Lower leg skin (tissue), 4 donors: ENCODE data around the gene OTUD3. TPM values are rescaled to one million over a fixed set of nuclear protein-coding genes. Genes with fewer than 3 reads are reported as not detected.
A peak's percentile ranks its signal among the peaks of the same experiment; 100 is the strongest.

Source experiments
- DNase-seq, 2 donors: peaks; one replicate each; pipeline ENCODE4 v3.0.0-alpha.2; 2019; ENCODE audit warnings: low spot score in 2 of 2
- H3K4me3 ChIP-seq: fragments of 200-600 bp; sonication (generic); 2 replicates; pipeline ENCODE4 v1.5.1; 2017; ENCODE audit warnings: mild to moderate bottlenecking, low read depth; ENCODE audit not compliant: poor library complexity, severe bottlenecking
- POLR2A ChIP-seq, 2 donors: fragments of 450-650 bp; IDR thresholded peaks; one replicate each; pipeline ENCODE4 v1.6.1; 2016 to 2017; ENCODE audit warnings: antibody characterized with exemption in 2 of 2, mild to moderate bottlenecking in 1 of 2, moderate library complexity in 1 of 2
- WGBS, 2 donors: methylation state at CpG; one replicate each; pipeline ENCODE4 v1.1.5; 2018; 5-methylcytosine and 5-hydroxymethylcytosine counted together
- intact Hi-C: fragments of 100-400 bp; cut with DNase I; formaldehyde crosslinking; loops from one replicate; pipeline ENCODE4 v1.15.0; 2023; ENCODE audit warnings: low total_unique reads
- total RNA-seq, 4 donors: library from RNA; depleted of rRNA; stranded (reverse); fragments of >200 nt; gene quantifications; one replicate each; pipeline ENCODE4 v1.1.0, GENCODE V29; 2016
- TF ChIP-seq, protein P1 (sequence below), 3 donors: fragments of 450-650 bp; IDR thresholded peaks; one replicate each; pipeline ENCODE4 v1.5.1; 2016; ENCODE audit warnings: antibody characterized with exemption in 3 of 3, mild to moderate bottlenecking in 3 of 3, moderate library complexity in 2 of 3

The OTUD3 gene, protein sequence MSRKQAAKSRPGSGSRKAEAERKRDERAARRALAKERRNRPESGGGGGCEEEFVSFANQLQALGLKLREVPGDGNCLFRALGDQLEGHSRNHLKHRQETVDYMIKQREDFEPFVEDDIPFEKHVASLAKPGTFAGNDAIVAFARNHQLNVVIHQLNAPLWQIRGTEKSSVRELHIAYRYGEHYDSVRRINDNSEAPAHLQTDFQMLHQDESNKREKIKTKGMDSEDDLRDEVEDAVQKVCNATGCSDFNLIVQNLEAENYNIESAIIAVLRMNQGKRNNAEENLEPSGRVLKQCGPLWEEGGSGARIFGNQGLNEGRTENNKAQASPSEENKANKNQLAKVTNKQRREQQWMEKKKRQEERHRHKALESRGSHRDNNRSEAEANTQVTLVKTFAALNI
- total RNA-seq, result 1 to 10 TPM; 4.7 to 5.9 (median 5.2) TPM

DNA sequence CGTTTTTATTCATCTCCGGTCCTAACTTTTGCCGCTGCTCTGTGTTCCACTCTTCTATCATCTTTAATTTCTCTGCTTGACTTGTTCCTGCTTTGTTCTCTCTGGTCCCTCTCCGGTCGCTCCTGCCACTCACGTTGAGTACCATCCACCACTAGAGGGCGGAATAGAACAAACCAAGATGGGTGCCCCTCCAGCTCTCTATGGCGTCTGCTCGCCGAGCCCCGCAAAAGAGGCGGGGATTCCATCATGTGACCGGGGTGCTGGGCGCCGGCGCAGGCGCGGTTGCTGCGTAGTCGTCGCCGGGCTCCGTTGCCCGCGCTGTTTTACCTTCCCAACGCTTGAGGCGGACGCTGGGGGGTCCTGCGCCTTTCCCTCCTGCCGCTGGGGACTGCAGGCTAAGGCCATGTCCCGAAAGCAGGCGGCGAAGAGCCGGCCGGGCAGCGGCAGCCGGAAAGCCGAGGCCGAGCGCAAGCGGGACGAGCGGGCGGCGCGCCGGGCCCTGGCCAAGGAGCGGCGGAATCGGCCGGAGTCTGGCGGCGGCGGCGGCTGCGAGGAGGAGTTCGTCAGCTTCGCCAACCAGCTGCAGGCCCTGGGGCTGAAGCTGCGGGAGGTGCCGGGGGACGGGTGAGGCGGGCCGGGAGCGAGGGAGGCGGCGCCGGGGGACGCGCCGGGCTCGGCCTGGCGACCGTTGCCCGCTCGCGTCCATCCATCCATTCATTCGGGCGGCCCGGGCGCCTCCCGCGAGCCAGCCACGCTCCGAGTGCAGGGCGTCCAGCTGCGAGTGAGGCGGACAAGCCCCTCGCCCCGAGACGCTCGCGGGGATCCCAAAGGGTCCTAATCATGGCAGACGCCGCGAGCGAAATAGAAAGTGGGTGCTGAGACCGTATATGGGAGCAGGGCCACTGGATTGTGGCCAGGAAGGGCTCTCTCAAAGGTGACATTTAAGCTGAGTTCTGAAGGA, at the start of gene OTUD3:
Gene OTUD3 (plus strand): TSS at position 285 of the 961 bp plus-strand sequence. CDS start 119 bp downstream, at position 404.
- peak; percentile 96 to 98 for DNase-seq
- intact Hi-C loops, result no loop called here
- 0 to 1% methylated on average over 52 to 74 of the region's 97 CpGs for WGBS, 2 donors
- H3K4me3 ChIP-seq, result peak within 1 kb of the TSS; percentile 42
- no peak for TF ChIP-seq POLR2A (IDR thresholded peaks at IDR 0.05)
- TF ChIP-seq, protein P1, sequence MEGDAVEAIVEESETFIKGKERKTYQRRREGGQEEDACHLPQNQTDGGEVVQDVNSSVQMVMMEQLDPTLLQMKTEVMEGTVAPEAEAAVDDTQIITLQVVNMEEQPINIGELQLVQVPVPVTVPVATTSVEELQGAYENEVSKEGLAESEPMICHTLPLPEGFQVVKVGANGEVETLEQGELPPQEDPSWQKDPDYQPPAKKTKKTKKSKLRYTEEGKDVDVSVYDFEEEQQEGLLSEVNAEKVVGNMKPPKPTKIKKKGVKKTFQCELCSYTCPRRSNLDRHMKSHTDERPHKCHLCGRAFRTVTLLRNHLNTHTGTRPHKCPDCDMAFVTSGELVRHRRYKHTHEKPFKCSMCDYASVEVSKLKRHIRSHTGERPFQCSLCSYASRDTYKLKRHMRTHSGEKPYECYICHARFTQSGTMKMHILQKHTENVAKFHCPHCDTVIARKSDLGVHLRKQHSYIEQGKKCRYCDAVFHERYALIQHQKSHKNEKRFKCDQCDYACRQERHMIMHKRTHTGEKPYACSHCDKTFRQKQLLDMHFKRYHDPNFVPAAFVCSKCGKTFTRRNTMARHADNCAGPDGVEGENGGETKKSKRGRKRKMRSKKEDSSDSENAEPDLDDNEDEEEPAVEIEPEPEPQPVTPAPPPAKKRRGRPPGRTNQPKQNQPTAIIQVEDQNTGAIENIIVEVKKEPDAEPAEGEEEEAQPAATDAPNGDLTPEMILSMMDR (IDR thresholded peaks at IDR 0.05), result peak in 1 of 3 donors; percentile 84

DNA sequence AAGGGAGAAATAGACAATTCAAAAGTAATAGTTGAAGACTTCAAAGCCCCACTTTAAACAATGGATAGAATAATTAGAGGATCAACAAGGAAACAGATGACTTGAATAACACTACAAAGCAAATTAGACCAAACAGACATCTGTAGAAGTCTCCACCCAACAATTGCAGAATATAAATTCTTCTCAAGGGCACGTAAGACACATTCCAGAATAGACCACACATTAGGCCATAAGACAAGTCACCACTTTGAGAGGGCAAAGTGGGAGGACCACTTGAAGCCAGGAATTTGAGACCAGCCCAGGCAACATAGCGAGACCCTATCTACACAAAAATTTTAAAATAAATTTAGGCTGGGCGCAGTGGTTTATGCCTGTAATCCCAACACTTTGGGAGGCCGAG, 46.6 kb upstream of the OTUD3 start:
- intact Hi-C loops, result no loop called here
- 78 to 84% methylated on average over 4 of the region's 4 CpGs for WGBS, 2 donors
- TF ChIP-seq, protein P1 (IDR thresholded peaks at IDR 0.05), result no peak
- TF ChIP-seq POLR2A (IDR thresholded peaks at IDR 0.05), result no peak

DNA sequence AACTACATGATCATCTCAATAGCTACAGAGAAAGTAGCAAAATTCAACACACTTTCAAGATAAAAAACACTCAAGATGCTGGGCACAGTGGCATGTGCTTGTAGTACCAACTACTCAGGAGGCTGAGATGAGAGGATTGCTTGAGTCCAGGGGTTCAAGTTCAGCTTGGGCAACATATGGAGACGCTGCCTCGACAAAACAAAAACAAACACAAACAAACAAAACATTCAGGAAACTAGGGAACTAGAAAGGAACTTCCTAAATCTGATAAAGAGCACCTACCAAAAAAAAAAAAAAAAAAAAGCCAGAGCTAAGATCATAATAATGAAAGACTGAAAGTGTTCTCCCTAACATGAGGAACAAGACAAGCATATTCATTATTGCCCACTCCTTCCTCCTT, 44.3 kb upstream of the OTUD3 start:
- 67% methylated on average over 2 of the region's 2 CpGs for WGBS, 2 donors
- DNase-seq, result no peak
- intact Hi-C loops, result no loop called here
- H3K4me3 ChIP-seq, result no peak overlapping the region
- no peak for TF ChIP-seq POLR2A (IDR thresholded peaks at IDR 0.05)
- TF ChIP-seq, protein P1 (IDR thresholded peaks at IDR 0.05), result no peak

More for the DNA sequence above, 46.6 kb upstream of the OTUD3 start:
- DNase-seq, result no peak
- no peak overlapping the region for H3K4me3 ChIP-seq

DNA sequence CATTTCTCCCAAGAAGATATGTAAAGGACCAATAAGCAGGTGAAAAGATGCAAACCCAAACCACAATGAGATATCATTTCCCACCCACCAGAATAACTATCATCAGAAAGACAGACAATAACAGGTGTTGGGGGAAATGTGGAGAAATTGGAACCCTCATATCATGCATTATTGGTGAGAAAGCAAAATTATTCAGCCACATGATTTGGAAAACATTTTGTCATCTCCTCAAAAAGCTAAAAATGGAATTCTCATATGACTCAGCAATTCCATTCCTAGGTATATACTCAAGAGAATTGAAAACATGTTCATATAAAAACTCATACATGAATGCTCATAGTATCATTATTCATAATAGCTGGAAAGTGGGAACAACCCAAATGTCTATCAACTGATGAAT, 42.0 kb upstream of the OTUD3 start:
- intact Hi-C loops, result no loop called here
- TF ChIP-seq POLR2A (IDR thresholded peaks at IDR 0.05), result no peak
- TF ChIP-seq, protein P1 (IDR thresholded peaks at IDR 0.05), result no peak
- no peak overlapping the region for H3K4me3 ChIP-seq
- DNase-seq, result no peak

DNA sequence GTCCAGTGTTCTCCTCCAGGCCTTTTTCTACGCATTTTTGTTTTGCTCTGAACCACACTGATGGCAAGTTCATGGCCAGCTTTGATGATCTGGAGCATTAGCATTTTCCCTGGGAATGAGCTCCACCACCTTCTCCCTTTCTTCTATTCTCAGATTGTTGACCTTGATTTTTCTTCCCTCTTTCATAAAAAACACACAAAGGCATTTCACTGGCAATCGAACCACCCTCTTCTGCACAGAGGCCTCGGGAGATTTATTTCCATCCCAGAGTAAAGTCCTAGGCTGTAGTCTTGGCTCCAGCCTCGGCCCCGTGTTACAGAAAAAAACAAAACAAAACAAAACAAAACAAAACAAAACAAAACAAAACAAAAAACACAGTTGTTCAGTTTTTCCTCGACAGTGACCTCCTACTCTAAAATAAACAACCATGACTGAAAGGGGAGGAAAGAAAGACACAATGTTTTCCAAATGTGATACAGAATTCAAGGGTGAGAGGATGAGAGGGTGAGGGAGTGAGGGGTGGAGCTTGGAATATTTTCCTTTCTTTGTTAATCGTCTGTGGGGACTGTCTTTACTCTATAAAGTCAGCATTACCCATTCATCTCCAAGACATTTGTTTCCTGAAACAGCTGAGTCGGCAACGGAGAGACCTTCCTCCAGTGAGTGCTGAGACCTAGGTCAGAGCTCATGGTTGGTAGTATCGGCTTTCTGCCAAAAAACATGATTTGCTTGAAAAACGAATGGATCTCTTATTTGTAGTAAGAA, 37.3 kb upstream of the OTUD3 start:
- no peak for DNase-seq
- 45 to 52% methylated on average over 11 of the region's 11 CpGs for WGBS, 2 donors
- no peak for TF ChIP-seq POLR2A (IDR thresholded peaks at IDR 0.05)
- TF ChIP-seq, protein P1 (IDR thresholded peaks at IDR 0.05), result no peak
- intact Hi-C loops, result no loop called here
- H3K4me3 ChIP-seq, result no peak overlapping the region
